ENCODE measurements around the gene CD1C. TPM values are rescaled to one million over a fixed set of nuclear protein-coding genes. Genes with fewer than 3 reads are reported as not detected.

CD1C gene
- total RNA-seq, 2 donors from 2014 or later = not detected

DNA sequence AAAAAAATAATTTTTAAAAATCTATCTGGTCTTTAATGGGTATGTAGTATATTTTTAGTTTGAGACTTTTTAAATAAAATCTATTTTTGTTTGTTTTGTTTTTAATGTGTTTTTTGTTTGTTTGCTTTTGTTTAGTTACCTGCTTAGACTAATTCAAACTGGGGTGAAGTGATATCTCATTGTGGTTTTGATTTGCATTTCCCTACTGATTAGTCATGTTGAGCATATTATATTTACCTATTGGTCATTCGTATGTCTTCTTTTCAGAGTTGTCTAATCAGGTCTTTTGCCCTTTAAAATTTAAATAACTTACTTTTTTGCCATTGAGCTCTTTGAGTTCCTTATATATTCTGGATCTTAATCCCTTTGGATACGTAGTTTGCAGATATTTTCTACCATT is 21.3 kb downstream of the CD1C start:
- Mint-ChIP-seq H3K27ac (no peak overlapping the region), H3K36me3 (ENCODE audit: low read depth) (no peaks in the 10 kb centered on the region), H3K9me3 (peaks cover 20% of the 10 kb centered on the region), H3K27me3 (ENCODE audit: insufficient read depth) (no peaks in the 10 kb centered on the region), H3K4me3 (no peak overlapping the region), H3K4me1 (no peaks in the 10 kb centered on the region)
- no peak overlapping the region for H3K4me3 ChIP-seq (ENCODE audit: low read length)
- 91 to 100% methylated on average over 1 to 2 of the region's 2 CpGs for WGBS, 2 experiments (ENCODE audit: insufficient coverage in 1 of 2, insufficient read length in 1 of 2)
- no peaks in the 10 kb centered on the region for H3K27me3 ChIP-seq (ENCODE audit: control insufficient read depth, insufficient read depth, low read length, poor library complexity, severe bottlenecking)
- no peak overlapping the region for H3K27ac ChIP-seq (ENCODE audit: low read depth, low read length)
- no peaks in the 10 kb centered on the region for H3K4me1 ChIP-seq (ENCODE audit: control insufficient read depth, insufficient read depth, low read length)
- peaks cover 6% of the 10 kb centered on the region for H3K9me3 ChIP-seq (ENCODE audit: control insufficient read depth, low read length)
- TF ChIP-seq, protein P1, sequence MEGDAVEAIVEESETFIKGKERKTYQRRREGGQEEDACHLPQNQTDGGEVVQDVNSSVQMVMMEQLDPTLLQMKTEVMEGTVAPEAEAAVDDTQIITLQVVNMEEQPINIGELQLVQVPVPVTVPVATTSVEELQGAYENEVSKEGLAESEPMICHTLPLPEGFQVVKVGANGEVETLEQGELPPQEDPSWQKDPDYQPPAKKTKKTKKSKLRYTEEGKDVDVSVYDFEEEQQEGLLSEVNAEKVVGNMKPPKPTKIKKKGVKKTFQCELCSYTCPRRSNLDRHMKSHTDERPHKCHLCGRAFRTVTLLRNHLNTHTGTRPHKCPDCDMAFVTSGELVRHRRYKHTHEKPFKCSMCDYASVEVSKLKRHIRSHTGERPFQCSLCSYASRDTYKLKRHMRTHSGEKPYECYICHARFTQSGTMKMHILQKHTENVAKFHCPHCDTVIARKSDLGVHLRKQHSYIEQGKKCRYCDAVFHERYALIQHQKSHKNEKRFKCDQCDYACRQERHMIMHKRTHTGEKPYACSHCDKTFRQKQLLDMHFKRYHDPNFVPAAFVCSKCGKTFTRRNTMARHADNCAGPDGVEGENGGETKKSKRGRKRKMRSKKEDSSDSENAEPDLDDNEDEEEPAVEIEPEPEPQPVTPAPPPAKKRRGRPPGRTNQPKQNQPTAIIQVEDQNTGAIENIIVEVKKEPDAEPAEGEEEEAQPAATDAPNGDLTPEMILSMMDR (conservative IDR thresholded peaks at IDR 0.05) = no peak
- no peak for DNase-seq
- H3K36me3 ChIP-seq (ENCODE audit: control insufficient read depth, insufficient read depth, low read length) = no peaks in the 10 kb centered on the region
- no peak overlapping the region for H3K9ac ChIP-seq (ENCODE audit: extremely low read depth, low read length, poor library complexity, severe bottlenecking)

DNA sequence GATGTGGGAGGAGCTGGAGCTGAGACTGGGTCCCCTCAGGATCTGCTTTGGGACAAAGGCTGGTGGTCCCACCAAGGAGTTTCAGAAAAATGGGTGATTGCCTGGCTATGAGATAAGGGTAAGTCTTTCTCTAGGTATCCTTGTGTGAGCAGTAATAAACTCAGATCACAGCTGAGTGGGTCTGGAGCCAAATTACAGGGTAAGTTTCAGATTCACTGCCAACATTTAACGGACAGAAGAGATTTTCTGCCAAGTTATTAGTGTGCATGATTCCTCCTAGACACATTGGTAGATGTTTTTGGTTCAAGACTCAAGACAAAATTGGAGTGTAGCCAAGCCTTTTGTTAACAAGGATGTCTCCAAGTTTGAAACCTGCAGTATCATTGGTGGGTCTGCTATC is 34.1 kb downstream of the CD1C start:
- Histone ChIP-seq H3K36me3 (ENCODE audit: control insufficient read depth, insufficient read depth, low read length) (no peaks in the 10 kb centered on the region), H3K27ac (ENCODE audit: low read depth, low read length) (no peak overlapping the region), H3K27me3 (ENCODE audit: control insufficient read depth, insufficient read depth, low read length, poor library complexity, severe bottlenecking) (no peaks in the 10 kb centered on the region), H3K9me3 (ENCODE audit: control insufficient read depth, low read length) (no peaks in the 10 kb centered on the region), H3K4me1 (ENCODE audit: control insufficient read depth, insufficient read depth, low read length) (no peaks in the 10 kb centered on the region), H3K4me3 (ENCODE audit: low read length) (no peak overlapping the region), H3K9ac (ENCODE audit: extremely low read depth, low read length, poor library complexity, severe bottlenecking) (no peak overlapping the region)
- WGBS, 2 experiments (ENCODE audit: insufficient coverage in 1 of 2, insufficient read length in 1 of 2) = 86 to 90% methylated on average over 1 of the region's 1 CpG
- Mint-ChIP-seq H3K4me1 (no peaks in the 10 kb centered on the region), H3K27ac (no peak overlapping the region), H3K4me3 (no peak overlapping the region), H3K36me3 (ENCODE audit: low read depth) (no peaks in the 10 kb centered on the region), H3K9me3 (peaks cover 6% of the 10 kb centered on the region), H3K27me3 (ENCODE audit: insufficient read depth) (no peaks in the 10 kb centered on the region)
- DNase-seq = no peak
- TF ChIP-seq, protein P1 (conservative IDR thresholded peaks at IDR 0.05) = no peak

DNA sequence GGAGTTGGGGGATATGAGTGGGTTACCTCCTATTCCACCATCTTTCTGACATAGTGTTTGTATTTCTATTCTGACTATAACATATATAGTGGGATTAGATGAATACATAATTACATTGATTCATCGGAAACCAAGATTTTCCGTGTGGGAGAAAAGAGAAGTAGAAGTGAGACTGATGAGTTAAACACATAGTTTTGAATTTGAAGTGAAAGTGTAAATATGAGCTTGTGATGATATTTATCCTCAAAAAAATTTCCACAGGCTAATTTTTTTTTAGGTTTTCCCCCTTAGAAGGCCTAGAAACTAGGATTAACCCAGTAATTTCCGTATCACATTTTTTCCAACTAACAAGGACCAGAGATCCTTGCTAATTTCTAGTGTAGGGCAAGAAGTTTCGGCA is 34.7 kb downstream of the CD1C start:
- no peak overlapping the region for H3K4me3 ChIP-seq (ENCODE audit: low read length)
- TF ChIP-seq, protein P1 (conservative IDR thresholded peaks at IDR 0.05) = no peak
- Mint-ChIP-seq H3K27ac (no peak overlapping the region), H3K27me3 (ENCODE audit: insufficient read depth) (no peaks in the 10 kb centered on the region), H3K4me3 (no peak overlapping the region), H3K9me3 (peaks cover 6% of the 10 kb centered on the region), H3K4me1 (no peaks in the 10 kb centered on the region), H3K36me3 (ENCODE audit: low read depth) (no peaks in the 10 kb centered on the region)
- H3K27ac ChIP-seq (ENCODE audit: low read depth, low read length) = no peak overlapping the region
- no peaks in the 10 kb centered on the region for H3K27me3 ChIP-seq (ENCODE audit: control insufficient read depth, insufficient read depth, low read length, poor library complexity, severe bottlenecking)
- no peak for DNase-seq
- WGBS, 2 experiments (ENCODE audit: insufficient coverage in 1 of 2, insufficient read length in 1 of 2) = 89 to 100% methylated on average over 2 to 4 of the region's 4 CpGs
- H3K4me1 ChIP-seq (ENCODE audit: control insufficient read depth, insufficient read depth, low read length) = no peaks in the 10 kb centered on the region
- H3K9me3 ChIP-seq (ENCODE audit: control insufficient read depth, low read length) = no peaks in the 10 kb centered on the region
- no peaks in the 10 kb centered on the region for H3K36me3 ChIP-seq (ENCODE audit: control insufficient read depth, insufficient read depth, low read length)
- no peak overlapping the region for H3K9ac ChIP-seq (ENCODE audit: extremely low read depth, low read length, poor library complexity, severe bottlenecking)

All from endodermal cell (in vitro differentiated cells).